Activated CD4-positive, CD25-positive, alpha-beta regulatory T cell (primary cell): ENCODE results near the gene NEK6.
"Not testable (repeated sequence)": the region's sequence is repeated elsewhere in the genome, so short reads cannot be mapped to it uniquely, and the experiment has no call there.

Experiments
- DNase-seq, 4 experiments: peaks; one replicate each; lab custom pipeline; 2025; lab: John Stamatoyannopoulos, UW

The NEK6 gene

DNA sequence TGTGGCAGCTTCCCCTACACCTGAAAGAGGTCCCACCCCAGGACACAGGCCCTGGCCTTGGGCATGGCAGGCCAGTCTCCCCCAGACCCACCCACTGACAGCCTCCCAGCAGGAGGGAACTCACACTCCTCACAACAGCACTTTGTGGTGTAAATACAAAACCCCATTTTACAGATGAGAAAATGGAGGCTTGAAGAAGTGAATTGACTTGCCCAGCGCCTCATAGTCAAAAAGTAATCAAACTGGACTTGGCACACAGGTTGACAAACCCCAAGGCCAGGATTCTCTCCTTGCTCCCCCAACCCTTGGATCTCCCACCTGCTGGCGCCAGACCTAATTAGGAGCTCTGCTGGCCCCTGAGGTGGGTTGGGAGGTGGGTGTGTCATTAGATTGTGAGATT is 29.2 kb upstream of the NEK6 start:
- DNase-seq: no peak

GRCh38 chr9:124231095-124231737 is 26.5 kb upstream of the NEK6 start:
- no peak for DNase-seq

DNA sequence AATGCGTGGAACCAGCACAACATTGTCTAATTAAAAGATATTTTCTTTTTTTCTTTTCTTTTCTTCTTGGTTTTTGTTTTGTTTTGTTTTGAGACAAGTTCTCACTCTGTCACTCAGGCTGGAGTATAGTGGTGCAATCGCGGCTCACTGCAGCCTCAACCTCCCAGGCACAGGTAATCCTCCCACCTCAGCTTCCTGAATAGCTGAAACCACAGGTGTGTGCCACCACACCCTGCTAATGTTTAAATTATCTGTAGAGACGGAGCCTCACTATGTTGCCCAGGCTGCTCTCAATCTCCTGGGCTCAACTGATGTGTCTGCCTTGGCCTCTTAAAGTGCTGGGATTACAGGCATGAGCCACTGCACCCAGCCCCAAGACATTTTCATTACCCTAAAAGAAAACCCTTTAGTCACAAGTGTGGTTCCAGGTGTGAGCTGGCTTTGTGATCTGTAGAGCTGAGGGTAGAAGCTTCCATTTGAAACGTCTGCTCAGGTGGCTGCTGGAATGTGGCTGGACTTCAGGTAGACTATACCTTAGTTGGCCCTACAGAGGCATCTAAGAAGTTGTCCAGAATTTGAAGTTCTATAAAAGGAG is 19.1 kb upstream of the NEK6 start:
- DNase-seq: no peak

DNA sequence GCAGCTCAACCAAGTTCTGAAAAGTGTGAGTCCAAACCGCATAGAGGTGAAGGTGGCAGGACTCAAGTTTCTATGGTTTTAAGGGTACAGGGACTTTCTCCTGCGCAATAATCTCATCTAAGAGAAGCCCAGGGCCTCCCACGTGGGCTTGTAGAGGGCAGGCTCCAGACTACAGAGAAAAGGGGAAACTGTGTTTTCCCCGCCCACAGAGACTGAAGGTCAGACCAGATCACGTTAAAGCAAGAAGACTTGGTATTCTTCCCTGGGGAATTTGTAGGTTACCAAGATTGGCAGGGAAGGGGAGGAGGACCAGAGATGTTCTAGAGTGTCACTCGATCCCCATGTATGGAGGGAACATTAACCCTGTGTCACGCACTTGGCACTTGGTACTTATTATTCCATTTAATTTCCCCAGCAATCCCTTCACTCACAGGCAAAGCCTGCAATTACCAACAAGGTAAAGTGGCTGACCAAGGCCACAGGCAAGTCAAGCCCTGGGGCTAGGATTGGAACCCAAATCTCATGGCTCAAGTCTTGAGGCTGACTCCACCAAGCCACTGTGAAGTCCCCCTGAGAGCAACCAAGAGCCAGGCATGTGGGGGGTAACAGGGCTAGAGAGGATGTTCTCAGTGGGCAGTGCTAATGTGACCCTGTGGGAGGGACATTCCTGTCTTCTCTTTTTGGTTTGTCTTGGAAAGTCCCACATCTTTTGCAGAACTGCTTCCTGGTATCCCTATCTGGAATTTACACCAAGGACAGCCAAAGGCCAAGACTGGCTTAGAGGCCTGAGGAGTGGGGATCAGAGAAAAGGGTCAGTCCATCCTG is 18.3 kb upstream of the NEK6 start:
- DNase-seq: no peak

GRCh38 chr9:124242331-124243194 is 15.2 kb upstream of the NEK6 start:
- DNase-seq: no peak

GRCh38 chr9:124247393-124247792 is 10.4 kb upstream of the NEK6 start:
- DNase-seq: not testable (repeated sequence)

DNA sequence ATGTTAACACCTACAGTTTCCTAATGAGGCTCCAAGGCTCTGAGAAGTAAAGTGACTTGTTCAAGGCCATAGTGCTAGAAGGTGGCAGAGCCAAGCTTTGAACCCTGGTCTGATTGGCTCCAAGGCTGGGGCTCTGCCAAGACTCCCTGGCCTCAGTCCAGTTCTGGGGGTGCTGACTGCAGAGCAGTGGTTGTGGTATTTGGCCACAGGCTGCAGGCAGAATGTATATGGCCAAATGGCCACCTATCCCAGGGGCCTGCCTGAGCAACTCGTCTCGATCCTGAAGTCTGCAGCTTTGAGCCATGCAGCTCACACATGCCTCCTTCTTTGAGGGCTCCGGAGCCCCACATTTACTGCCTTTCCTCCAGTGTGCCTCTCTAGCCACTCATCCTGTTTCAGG is 9.7 kb upstream of the NEK6 start:
- no peak for DNase-seq

DNA sequence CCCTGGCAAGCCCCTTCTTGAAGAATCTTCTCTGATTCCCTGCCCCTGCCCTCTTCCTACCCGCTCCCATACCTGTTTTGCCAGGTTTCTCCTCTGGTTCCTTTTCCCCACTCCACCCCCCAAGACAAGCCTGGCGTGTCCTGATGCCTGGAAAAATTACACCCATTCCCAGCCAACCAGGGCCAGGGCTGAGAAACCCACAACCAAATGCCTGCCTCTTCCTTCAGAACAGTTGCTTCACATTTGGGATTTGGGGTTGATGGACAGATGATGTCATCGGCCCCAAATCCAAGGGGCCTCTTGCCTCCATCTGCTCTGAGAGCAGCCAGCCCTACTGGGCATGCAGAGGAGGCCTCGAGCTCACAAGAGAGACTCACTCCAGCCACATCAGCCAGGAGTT is 8.8 kb upstream of the NEK6 start:
- DNase-seq: no peak

- DNase-seq: no peak
Measured at GRCh38 chr9:124251204-124251603, 6.5 kb upstream of the NEK6 start.

DNA sequence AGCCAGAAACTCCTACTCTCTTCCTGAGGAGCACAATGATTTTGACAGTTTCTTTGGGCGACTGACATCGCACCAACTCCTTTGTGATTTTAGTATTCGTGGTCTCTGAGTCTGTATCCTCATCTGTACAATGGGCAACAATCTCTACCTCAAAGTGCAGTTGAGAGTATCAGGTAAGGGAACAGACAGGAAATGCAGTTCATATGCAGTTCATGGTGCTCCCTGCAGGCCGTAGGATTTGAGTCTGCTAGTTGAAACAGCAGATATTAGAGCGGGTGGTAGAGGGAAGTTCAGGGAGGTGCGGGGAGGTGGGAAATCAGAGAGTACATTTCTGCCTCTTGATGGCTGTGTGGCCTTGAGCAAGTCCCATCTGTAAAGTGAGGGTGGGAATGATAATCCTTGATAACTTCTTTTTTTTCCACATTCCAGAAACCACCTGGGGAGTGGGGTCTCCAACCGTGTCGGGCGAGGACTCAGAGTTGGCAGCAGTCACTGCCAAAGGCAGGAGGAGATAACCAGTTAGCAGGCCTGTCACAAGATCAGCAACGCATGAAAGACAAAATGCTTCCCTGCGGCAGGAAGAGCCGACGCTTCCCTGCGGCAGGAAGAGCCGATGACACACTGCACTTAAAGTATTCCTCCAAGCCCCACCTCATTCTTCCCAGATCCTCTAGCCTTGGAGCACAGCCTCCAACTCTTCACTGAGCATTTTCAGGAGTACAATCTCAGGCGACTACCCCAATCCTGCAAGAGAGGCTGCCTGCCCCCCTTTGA is 6.0 kb upstream of the NEK6 start:
- no peak for DNase-seq

- not testable (repeated sequence) for DNase-seq
Measured at GRCh38 chr9:124252878-124253277, 4.9 kb upstream of the NEK6 start.

DNA sequence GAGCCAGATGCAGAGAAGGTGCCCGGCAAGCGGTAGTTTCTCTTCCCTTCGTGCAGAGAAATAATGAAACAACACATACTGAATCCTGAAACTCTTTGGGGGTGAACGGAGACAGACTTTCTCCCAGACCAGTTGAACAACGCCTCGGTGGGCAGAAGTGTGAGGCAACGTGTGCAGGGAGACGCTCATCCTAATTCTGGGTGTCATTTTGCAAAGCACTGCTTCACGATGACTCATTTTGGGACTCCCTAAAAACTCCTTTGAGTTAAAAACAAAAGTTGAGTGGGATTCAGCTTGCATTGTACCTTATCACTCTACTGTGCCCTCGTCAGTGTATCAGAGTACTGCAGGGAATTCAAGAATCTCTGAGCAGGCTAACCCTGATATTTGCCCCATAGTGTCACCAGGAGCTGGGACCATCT is 3.5 kb upstream of the NEK6 start:
- no peak for DNase-seq

- no peak for DNase-seq
Measured at GRCh38 chr9:124255222-124255621, 2.5 kb upstream of the NEK6 start.

- DNase-seq: no peak
Measured at GRCh38 chr9:124256517-124257069, 1.2 kb upstream of the NEK6 start.

DNA sequence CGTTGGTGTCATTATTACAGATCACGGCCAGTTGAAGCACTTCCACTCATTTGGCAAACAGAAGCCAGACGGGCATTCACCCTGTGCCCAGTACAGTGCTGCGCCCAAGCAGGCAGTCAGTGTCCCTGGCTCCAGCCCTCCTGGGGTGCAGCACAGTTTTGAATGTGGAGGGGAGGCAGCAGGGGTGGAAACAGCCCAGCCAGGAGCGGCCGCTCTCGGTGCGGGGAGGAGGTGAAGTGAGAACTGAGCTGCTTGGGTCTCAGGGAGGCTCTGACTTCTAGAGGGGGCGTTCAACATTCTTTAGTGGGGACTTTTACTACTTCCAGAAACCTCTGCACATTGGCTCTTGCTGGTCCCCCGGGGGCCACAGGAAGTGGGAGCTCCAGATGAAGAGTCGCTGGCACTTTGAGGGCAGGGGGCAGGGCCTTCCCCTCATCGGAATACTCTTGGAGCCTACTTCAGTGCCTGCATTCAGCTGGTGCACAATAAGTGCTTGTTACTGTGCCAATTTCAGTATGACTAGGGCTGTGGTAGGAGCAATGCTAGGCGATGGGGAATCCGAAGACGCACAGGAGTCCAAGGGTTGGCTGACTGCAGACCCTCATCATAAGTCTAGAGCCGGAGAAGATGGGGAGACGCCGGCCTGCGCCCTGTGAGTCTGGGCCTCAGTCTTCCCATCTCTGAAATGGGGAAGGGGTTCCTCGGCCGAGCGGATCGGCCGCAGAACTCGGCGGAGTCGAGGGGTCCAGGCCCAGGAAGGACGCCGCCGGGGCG is 492 bp upstream of the NEK6 start:
- no peak for DNase-seq

DNA sequence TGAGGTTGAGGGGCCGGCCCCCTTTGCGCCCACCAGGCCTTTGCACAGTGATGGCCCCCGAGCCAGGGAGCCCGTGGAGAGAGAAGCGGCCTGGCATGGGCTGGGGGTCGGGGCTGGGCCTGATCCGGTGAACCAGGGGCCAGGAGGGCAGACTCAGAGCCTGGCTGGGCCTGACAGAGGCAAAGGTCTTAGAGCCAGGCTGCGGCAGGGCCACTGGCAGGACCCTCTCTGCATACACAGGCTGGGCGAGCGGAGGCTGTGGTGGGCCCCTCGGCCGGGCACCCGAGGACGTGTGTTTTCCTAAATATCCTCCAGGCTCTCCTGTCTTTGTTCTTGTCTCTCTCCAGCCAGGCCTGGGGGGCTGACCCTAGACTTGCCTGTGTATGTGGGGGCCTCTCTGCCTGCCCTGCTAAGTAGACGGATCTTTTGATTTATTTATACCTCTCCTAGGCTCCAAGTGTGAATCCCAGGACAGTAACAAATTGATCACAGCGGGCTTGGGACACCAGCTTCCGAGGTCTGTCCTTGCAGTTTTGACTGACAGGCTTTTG is 933 bp downstream of the NEK6 start:
- no peak for DNase-seq

GRCh38 chr9:124259158-124259808 is 1.5 kb downstream of the NEK6 start:
- no peak for DNase-seq

DNA sequence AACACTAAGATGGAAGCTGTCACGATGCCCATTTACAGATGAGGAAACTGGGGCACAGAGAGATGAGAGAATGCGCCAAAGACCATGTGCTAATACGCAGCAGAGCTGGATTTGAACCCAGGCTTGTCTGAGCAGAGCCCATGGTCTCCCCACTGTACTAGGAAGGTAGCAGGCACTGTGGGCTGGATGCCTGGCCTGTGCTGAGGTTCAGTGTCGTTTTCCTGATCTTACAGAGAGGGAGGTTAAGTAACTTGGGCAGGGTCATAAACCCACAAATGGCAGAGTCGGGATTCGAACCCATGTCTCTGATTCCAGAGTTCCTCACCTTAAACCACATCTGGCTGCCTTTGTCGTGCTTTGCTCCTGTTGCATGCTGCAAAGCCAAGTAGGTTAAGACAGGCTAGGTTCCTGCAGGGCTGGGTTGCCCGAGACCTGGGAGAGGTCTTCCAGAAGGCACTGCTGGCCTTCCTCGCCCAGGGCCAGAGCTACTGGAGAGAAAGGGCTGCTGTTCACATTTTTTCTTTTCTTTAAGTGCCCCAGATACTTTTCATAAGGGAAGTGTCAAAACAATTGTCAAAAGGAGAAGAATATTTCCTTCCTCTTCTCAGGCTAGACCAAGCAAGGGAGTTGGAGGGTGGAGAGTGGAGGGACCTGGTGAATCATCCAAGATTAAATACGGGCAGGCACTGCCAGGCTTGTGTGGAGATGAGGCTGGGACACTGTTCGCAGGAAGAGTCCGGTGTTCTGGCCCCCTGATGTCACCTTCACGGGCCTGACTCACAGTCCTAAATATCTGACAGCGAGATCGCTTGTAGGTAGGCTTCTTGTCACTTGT is 3.2 kb downstream of the NEK6 start:
- DNase-seq: no peak
